HepG2 (cell line): ENCODE results near the gene LAMA5. TPM values are rescaled to one million over a fixed set of nuclear protein-coding genes. Genes with fewer than 3 reads are reported as not detected.

Experiments
- ATF7-NPFF ChIP-seq: sonication (generic); formaldehyde crosslinking; IDR thresholded peaks from 2 replicates; pipeline ENCODE4 v1.8.1; 2023; ENCODE audit warnings: mild to moderate bottlenecking, low read depth, missing genetic modification reagents, moderate library complexity
- CBFB ChIP-seq: sonication (generic); formaldehyde crosslinking; IDR thresholded peaks from 2 replicates; pipeline ENCODE4 v1.4.0; 2020; ENCODE audit warnings: missing genetic modification reagents
- CSRNP2 ChIP-seq: sonication (generic); formaldehyde crosslinking; conservative IDR thresholded peaks from 2 replicates; pipeline ENCODE4 v1.8.0; 2022; ENCODE audit warnings: low read depth, missing genetic modification reagents
- E2F2 ChIP-seq: sonication (generic); formaldehyde crosslinking; IDR thresholded peaks from 2 replicates; pipeline ENCODE4 v1.4.0; 2020; ENCODE audit warnings: missing genetic modification reagents, borderline replicate concordance
- HIC2 ChIP-seq: sonication (generic); formaldehyde crosslinking; IDR thresholded peaks from 2 replicates; pipeline ENCODE4 v1.9.0; 2022; ENCODE audit warnings: low read depth, missing genetic modification reagents
- KAT7 ChIP-seq: IDR thresholded peaks from 2 replicates; pipeline ENCODE4 v1.6.1; 2018; ENCODE audit warnings: borderline replicate concordance, missing compliant biosample characterization
- KDM6A ChIP-seq: IDR thresholded peaks from 2 replicates; pipeline ENCODE4 v1.6.1; 2016; ENCODE audit warnings: low read depth
- MYPOP ChIP-seq: sonication (generic); formaldehyde crosslinking; IDR thresholded peaks from 2 replicates; pipeline ENCODE4 v1.8.1; 2023; ENCODE audit warnings: mild to moderate bottlenecking, moderate library complexity, missing genetic modification reagents
- NCOA2 ChIP-seq: sonication (generic); formaldehyde crosslinking; IDR thresholded peaks from 2 replicates; pipeline ENCODE4 v1.8.0; 2022; ENCODE audit warnings: inconsistent platforms
- NFKBIZ ChIP-seq: IDR thresholded peaks from 2 replicates; pipeline ENCODE4 v1.6.1; 2018; ENCODE audit warnings: missing genetic modification reagents, missing compliant biosample characterization
- NFRKB ChIP-seq: fragments of 450-650 bp; IDR thresholded peaks from 2 replicates; pipeline ENCODE4 v1.6.1; 2017
- NONO ChIP-seq, 2 experiments: fragments of 450-650 bp in 1 of 2; sonication (generic) in 1 of 2; formaldehyde crosslinking in 1 of 2; IDR thresholded peaks in 1 of 2; conservative IDR thresholded peaks in 1 of 2; 2 replicates each; pipeline versions ENCODE4 v1.6.1 to v1.8.0; 2017 to 2022; ENCODE audit warnings: mild to moderate bottlenecking in 1 of 2, missing genetic modification reagents in 1 of 2, moderate library complexity in 1 of 2
- TOPORS ChIP-seq: sonication (generic); formaldehyde crosslinking; IDR thresholded peaks from 2 replicates; pipeline ENCODE4 v1.8.0; 2023; ENCODE audit warnings: mild to moderate bottlenecking, missing genetic modification reagents
- TRAFD1 ChIP-seq: sonication (generic); formaldehyde crosslinking; IDR thresholded peaks from 2 replicates; pipeline ENCODE4 v1.5.1; 2020; ENCODE audit warnings: missing genetic modification reagents, mild to moderate bottlenecking, borderline replicate concordance
- ZFP41 ChIP-seq: sonication (generic); formaldehyde crosslinking; IDR thresholded peaks from 2 replicates; pipeline ENCODE4 v1.4.0; 2020; ENCODE audit warnings: mild to moderate bottlenecking, missing genetic modification reagents, borderline replicate concordance
- ZNF230 ChIP-seq: sonication (generic); formaldehyde crosslinking; IDR thresholded peaks from 2 replicates; pipeline ENCODE4 v1.4.0; 2020; ENCODE audit warnings: mild to moderate bottlenecking, missing genetic modification reagents
- ZNF24 ChIP-seq: fragments of 450-650 bp; IDR thresholded peaks from 2 replicates; pipeline ENCODE4 v1.6.1; 2017; ENCODE audit warnings: antibody characterized with exemption, mild to moderate bottlenecking
- ZNF33B ChIP-seq: sonication (generic); formaldehyde crosslinking; IDR thresholded peaks from 2 replicates; pipeline ENCODE4 v1.5.1; 2020; ENCODE audit warnings: mild to moderate bottlenecking, missing genetic modification reagents
- ZNF383 ChIP-seq: sonication (generic); formaldehyde crosslinking; IDR thresholded peaks from 2 replicates; pipeline ENCODE4 v1.4.0; 2020; ENCODE audit warnings: missing genetic modification reagents, mild to moderate bottlenecking, borderline replicate concordance
- ZNF530 ChIP-seq: sonication (generic); formaldehyde crosslinking; IDR thresholded peaks from 2 replicates; pipeline ENCODE4 v1.5.0; 2020; ENCODE audit warnings: low read depth, mild to moderate bottlenecking, missing genetic modification reagents
- ZNF558 ChIP-seq: sonication (generic); formaldehyde crosslinking; IDR thresholded peaks from 2 replicates; pipeline ENCODE4 v1.9.0; 2022; ENCODE audit warnings: mild to moderate bottlenecking, missing genetic modification reagents, borderline replicate concordance
- ZNF652 ChIP-seq: IDR thresholded peaks from 2 replicates; pipeline ENCODE4 v1.6.1; 2016; ENCODE audit warnings: low read depth, borderline replicate concordance
- polyA plus RNA-seq, 8 experiments: library from polyadenylated mRNA; depleted of rRNA in 3 of 8; stranded (reverse) in 7 of 8; unstranded in 1 of 8; fragments of >200 nt; fragmentation: Illumina TruSeq in 4 of 8; extraction: Trizol in 4 of 8; gene quantifications; 2 replicates each; pipeline versions ENCODE4 v1.2.1 to v1.2.3, GENCODE V29; 2011 to 2016; ENCODE audit warnings: low read depth in 4 of 8, missing spikeins in 1 of 8, mixed read lengths in 1 of 8; ENCODE audit not compliant: insufficient read depth in 1 of 8
- total RNA-seq, 5 experiments: library from RNA; depleted of rRNA; stranded (reverse); fragments of >200 nt; fragmentation: Illumina TruSeq; extraction: Trizol; gene quantifications; 2 replicates each; pipeline ENCODE4 v1.2.3, GENCODE V29; 2016; ENCODE audit warnings: low read depth in 1 of 5

The LAMA5 gene
- total and polyA plus RNA-seq, 2 of the 13 experiments (the other 11 are each of a cell fraction or from before 2014, with no cell fraction given) = 21.0 to 44.7 TPM

- TF ChIP-seq NONO (IDR thresholded peaks at IDR 0.05) = no peak
- peak; percentile 87 for TF ChIP-seq NONO (CRISPR knock-in tag; conservative IDR thresholded peaks at IDR 0.05)
- 0 out of 2 replicates have a peak, but pooled peaks have one; percentile 74 for TF ChIP-seq ZNF530
- TF ChIP-seq E2F2 = no peak; the same call in 1 of the 2 replicates
- TF ChIP-seq ZNF652 (CRISPR knock-in tag) = peak; percentile 76
- peak; percentile 40 for TF ChIP-seq KAT7 (CRISPR knock-in tag)
- peak; percentile 86; the same call in 1 of the 2 replicates for TF ChIP-seq ZNF383 (CRISPR knock-in tag)
- TF ChIP-seq NFKBIZ = no peak; the same call in 1 of the 2 replicates
- no peak for TF ChIP-seq TOPORS (CRISPR knock-in tag)
- no peak; the same call in 1 of the 2 replicates for TF ChIP-seq KDM6A (CRISPR knock-in tag)
- no peak; the same call in 1 of the 2 replicates for TF ChIP-seq NCOA2 (CRISPR knock-in tag)
- no peak for TF ChIP-seq NFRKB
- TF ChIP-seq TRAFD1 = peak; percentile 97
- peak; percentile 12; the same call in 1 of the 2 replicates for TF ChIP-seq CBFB (CRISPR knock-in tag)
- TF ChIP-seq CSRNP2 = no peak
- TF ChIP-seq ATF7-NPFF = peak; percentile 54; the same call in 1 of the 2 replicates
- peak; percentile 38; the same call in 1 of the 2 replicates for TF ChIP-seq ZNF24
- TF ChIP-seq HIC2 (CRISPR knock-in tag) = peak; percentile 56; the same call in 1 of the 2 replicates
- no peak for TF ChIP-seq ZNF33B (CRISPR knock-in tag)
- peak; percentile 96 for TF ChIP-seq ZNF558 (CRISPR knock-in tag)
- TF ChIP-seq MYPOP (CRISPR knock-in tag) = peak; percentile 46; the same call in 1 of the 2 replicates
- TF ChIP-seq ZNF230 (CRISPR knock-in tag) = peak; percentile 99
- TF ChIP-seq ZFP41 (CRISPR knock-in tag) = no peak; the same call in 1 of the 2 replicates
These were observed 700 bp upstream of the LAMA5 start (continued) for GRCh38 chr20:62367633-62368391.
